Prostate gland (tissue), 2 donors: ENCODE measurements around the gene ZNF367. TPM values are rescaled to one million over a fixed set of nuclear protein-coding genes. Genes with fewer than 3 reads are reported as not detected.
"Not testable (repeated sequence)": the region's sequence is repeated elsewhere in the genome, so short reads cannot be mapped to it uniquely, and the experiment has no call there.

Source experiments
- DNase-seq: peaks from one replicate; pipeline ENCODE4 v3.0.0-alpha.2; 2019; ENCODE audit warnings: low spot score
- H3K27ac ChIP-seq, 2 donors: fragments of 200-600 bp; sonication (generic); 2 replicates each; pipeline ENCODE4 v1.5.1; 2017 to 2019
- H3K27me3 ChIP-seq: fragments of 200-600 bp; sonication (generic); replicated peaks from 2 replicates; pipeline ENCODE4 v1.5.1; 2019; ENCODE audit not compliant: insufficient read depth
- H3K36me3 ChIP-seq, 2 donors: fragments of 200-600 bp; sonication (generic); 1 replicate in 1 of 2; 2 replicates in 1 of 2; pipeline versions ENCODE4 v1.5.1 to v1.8.1; 2017 to 2019
- H3K4me1 ChIP-seq: fragments of 200-600 bp; sonication (generic); replicated peaks from 2 replicates; pipeline ENCODE4 v1.5.1; 2019
- H3K4me3 ChIP-seq, 2 donors: fragments of 200-600 bp; sonication (generic); 2 replicates each; pipeline ENCODE4 v1.5.1; 2017 to 2019
- H3K9me3 ChIP-seq: fragments of 200-600 bp; sonication (generic); 2 replicates; pipeline ENCODE4 v1.5.1; 2017
- POLR2A ChIP-seq: fragments of 450-650 bp; IDR thresholded peaks from one replicate; pipeline ENCODE4 v1.6.1; 2016; ENCODE audit warnings: antibody characterized with exemption, mild to moderate bottlenecking
- POLR2AphosphoS5 ChIP-seq: sonication (generic); formaldehyde crosslinking; IDR thresholded peaks from one replicate; pipeline ENCODE4 v1.6.1; 2017; ENCODE audit warnings: antibody characterized with exemption
- WGBS: methylation state at CpG from one replicate; pipeline ENCODE4 v1.1.5; 2018; 5-methylcytosine and 5-hydroxymethylcytosine counted together
- intact Hi-C: fragments of 100-400 bp; cut with DNase I; formaldehyde crosslinking; loops from one replicate; pipeline ENCODE4 v1.14.2; 2022
- total RNA-seq, 2 donors: library from RNA; depleted of rRNA; stranded (reverse); fragments of >200 nt; gene quantifications; one replicate each; pipeline ENCODE4 v1.1.0, GENCODE V29; 2016
- TF ChIP-seq, protein P1 (sequence below), 4 experiments: fragments of 200-600 bp in 2 of 4; fragments of 450-650 bp in 2 of 4; sonication (generic) in 2 of 4; IDR thresholded peaks; 1 replicate in 3 of 4; 2 replicates in 1 of 4; pipeline ENCODE4 v1.5.1; 2016 to 2019; ENCODE audit warnings: antibody characterized with exemption in 4 of 4, mild to moderate bottlenecking in 2 of 4, moderate library complexity in 2 of 4

ZNF367 gene
- total RNA-seq, 2 donors from 2014 or later, result 2.9 to 5.5 TPM

- TF ChIP-seq POLR2A (no peak), POLR2AphosphoS5 (no peak)
- TF ChIP-seq, protein P1, sequence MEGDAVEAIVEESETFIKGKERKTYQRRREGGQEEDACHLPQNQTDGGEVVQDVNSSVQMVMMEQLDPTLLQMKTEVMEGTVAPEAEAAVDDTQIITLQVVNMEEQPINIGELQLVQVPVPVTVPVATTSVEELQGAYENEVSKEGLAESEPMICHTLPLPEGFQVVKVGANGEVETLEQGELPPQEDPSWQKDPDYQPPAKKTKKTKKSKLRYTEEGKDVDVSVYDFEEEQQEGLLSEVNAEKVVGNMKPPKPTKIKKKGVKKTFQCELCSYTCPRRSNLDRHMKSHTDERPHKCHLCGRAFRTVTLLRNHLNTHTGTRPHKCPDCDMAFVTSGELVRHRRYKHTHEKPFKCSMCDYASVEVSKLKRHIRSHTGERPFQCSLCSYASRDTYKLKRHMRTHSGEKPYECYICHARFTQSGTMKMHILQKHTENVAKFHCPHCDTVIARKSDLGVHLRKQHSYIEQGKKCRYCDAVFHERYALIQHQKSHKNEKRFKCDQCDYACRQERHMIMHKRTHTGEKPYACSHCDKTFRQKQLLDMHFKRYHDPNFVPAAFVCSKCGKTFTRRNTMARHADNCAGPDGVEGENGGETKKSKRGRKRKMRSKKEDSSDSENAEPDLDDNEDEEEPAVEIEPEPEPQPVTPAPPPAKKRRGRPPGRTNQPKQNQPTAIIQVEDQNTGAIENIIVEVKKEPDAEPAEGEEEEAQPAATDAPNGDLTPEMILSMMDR (IDR thresholded peaks at IDR 0.05), result no peak
- intact Hi-C loops, result no loop called here
- no peak overlapping the region for H3K4me3 ChIP-seq
- no peak for DNase-seq
- H3K36me3 ChIP-seq, result no peaks in the 10 kb centered on the region
- no peaks in the 10 kb centered on the region for H3K27me3 ChIP-seq
- 100% methylated on average over 1 of the region's 1 CpG for WGBS
- H3K27ac ChIP-seq, result no peak overlapping the region
- H3K9me3 ChIP-seq, result no peaks in the 10 kb centered on the region
- no peaks in the 10 kb centered on the region for H3K4me1 ChIP-seq
Measured at GRCh38 chr9:96367943-96368342, 50.2 kb downstream of the ZNF367 start.

DNA sequence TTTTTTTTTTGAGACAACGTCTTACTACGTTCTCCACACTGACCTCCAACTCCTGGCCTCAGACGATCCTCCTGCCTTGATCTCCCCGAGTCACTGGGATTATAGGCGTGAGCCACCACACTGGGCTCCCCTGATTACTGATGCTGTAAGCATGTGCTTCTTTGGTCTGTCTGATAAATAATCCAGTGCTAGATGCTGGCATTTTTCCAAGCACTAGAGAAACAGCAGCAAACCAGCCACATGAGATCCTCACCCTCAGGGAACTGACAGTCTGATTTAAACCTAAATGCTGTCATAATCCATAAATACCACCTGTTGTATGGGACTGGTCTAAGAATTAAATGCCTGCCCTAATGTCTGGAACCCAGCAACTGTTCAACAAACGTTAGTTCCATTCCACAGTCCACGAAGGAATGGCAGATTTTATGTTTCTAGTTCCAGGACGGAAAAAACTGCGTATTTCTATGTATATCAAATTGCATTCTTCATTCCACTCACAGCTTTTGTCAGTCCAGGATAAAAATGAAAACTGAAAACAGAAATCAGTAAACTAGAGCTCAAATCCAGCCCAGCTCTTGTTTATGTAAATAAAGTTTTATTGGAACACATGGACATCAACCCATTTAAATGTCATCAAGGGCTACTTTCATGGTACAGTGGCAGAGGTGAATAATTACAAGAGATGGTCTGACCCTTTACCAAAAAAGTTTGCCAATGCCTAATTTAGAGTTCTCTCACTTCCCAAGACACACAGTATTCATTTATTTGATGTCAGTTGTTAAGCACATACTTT is 54.8 kb downstream of the ZNF367 start:
- H3K36me3 ChIP-seq, result no peaks in the 10 kb centered on the region
- no peak for TF ChIP-seq POLR2A
- TF ChIP-seq, protein P1 (IDR thresholded peaks at IDR 0.05), result no peak
- TF ChIP-seq POLR2AphosphoS5, result no peak
- WGBS, result 93% methylated on average over 9 of the region's 9 CpGs

GRCh38 chr9:96362119-96362518 is 56.1 kb downstream of the ZNF367 start:
- H3K36me3 ChIP-seq, intact Hi-C loops, DNase-seq, H3K4me1 ChIP-seq, H3K27ac ChIP-seq, H3K27me3 ChIP-seq, H3K9me3 ChIP-seq, H3K4me3 ChIP-seq: not testable (repeated sequence)
- 98% methylated on average over 6 of the region's 6 CpGs for WGBS

More for the DNA sequence above, 54.8 kb downstream of the ZNF367 start:
- intact Hi-C loops, result no loop called here
- H3K9me3 ChIP-seq, result no peaks in the 10 kb centered on the region
- no peak overlapping the region for H3K4me3 ChIP-seq
- no peaks in the 10 kb centered on the region for H3K4me1 ChIP-seq
- H3K27me3 ChIP-seq, result no peaks in the 10 kb centered on the region
- DNase-seq, result no peak
- H3K27ac ChIP-seq, result no peak overlapping the region

- no peaks in the 10 kb centered on the region for H3K27me3 ChIP-seq
- 100% methylated on average over 6 of the region's 6 CpGs for WGBS
- H3K4me3 ChIP-seq, result no peak overlapping the region
- H3K27ac ChIP-seq, result no peak overlapping the region
- intact Hi-C loops, result no loop called here
- DNase-seq, result no peak
- no peaks in the 10 kb centered on the region for H3K9me3 ChIP-seq
- H3K4me1 ChIP-seq, result no peaks in the 10 kb centered on the region
- TF ChIP-seq POLR2AphosphoS5, result no peak
- TF ChIP-seq POLR2A, result no peak
- TF ChIP-seq, protein P1 (IDR thresholded peaks at IDR 0.05), result no peak
- H3K36me3 ChIP-seq, result no peaks in the 10 kb centered on the region
Measured at GRCh38 chr9:96361668-96362067, 56.5 kb downstream of the ZNF367 start.

GRCh38 chr9:96360976-96361375 is 57.2 kb downstream of the ZNF367 start:
- H3K36me3 ChIP-seq, result no peaks in the 10 kb centered on the region
- H3K27me3 ChIP-seq, result no peaks in the 10 kb centered on the region
- H3K4me3 ChIP-seq, result no peak overlapping the region
- no peaks in the 10 kb centered on the region for H3K9me3 ChIP-seq
- 84% methylated on average over 2 of the region's 2 CpGs for WGBS
- H3K27ac ChIP-seq, result no peak overlapping the region
- no peak for DNase-seq
- TF ChIP-seq POLR2AphosphoS5 (no peak), POLR2A (no peak)
- TF ChIP-seq, protein P1 (IDR thresholded peaks at IDR 0.05), result no peak
- intact Hi-C loops, result no loop called here
- H3K4me1 ChIP-seq, result no peaks in the 10 kb centered on the region

DNA sequence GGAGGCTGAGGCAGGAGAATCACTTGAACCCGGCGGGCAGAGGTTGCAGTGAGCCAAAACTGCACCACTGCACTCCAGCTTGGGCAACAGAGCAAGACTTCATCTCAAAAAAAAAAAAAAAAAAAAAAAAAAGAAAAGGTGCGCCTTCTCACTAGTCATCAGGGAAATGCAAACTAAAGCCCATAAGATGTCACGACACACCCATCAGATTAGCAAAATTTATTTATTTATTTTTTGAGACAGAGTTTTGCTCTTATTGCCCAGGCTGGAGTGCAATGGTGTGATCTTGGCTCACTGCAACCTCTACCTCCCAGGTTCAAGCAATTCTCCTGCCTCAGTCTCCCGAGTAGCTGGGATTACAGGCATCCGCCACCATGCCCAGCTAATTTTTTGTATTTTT is 57.6 kb downstream of the ZNF367 start:
- 98% methylated on average over 6 of the region's 6 CpGs for WGBS
- H3K36me3 ChIP-seq, H3K27me3 ChIP-seq, H3K27ac ChIP-seq, intact Hi-C loops, DNase-seq, H3K4me3 ChIP-seq, H3K9me3 ChIP-seq, H3K4me1 ChIP-seq: not testable (repeated sequence)
